HPDE6-E6E7 (cell line): ENCODE results near the gene ADCK1.
"Not testable (repeated sequence)": the region's sequence is repeated elsewhere in the genome, so short reads cannot be mapped to it uniquely, and the experiment has no call there.

Experiments used
- DNase-seq: peaks from one replicate; pipeline ENCODE4 v3.0.0; 2011; ENCODE audit warnings: missing footprints; ENCODE audit errors: extremely low spot score

Gene ADCK1

GRCh38 chr14:77865455-77865854 lies 65.5 kb downstream of the ADCK1 start:
- no peak for DNase-seq

GRCh38 chr14:77866932-77867331 lies 67.0 kb downstream of the ADCK1 start:
- no peak for DNase-seq

GRCh38 chr14:77867476-77867875 lies 67.6 kb downstream of the ADCK1 start:
- no peak for DNase-seq

- DNase-seq: no peak
These were observed 68.8 kb downstream of the ADCK1 start for GRCh38 chr14:77868552-77869285.

GRCh38 chr14:77869340-77869739 lies 69.4 kb downstream of the ADCK1 start:
- no peak for DNase-seq

- DNase-seq: no peak
These were observed 70.7 kb downstream of the ADCK1 start for GRCh38 chr14:77870646-77871045.

GRCh38 chr14:77872152-77872551 lies 72.2 kb downstream of the ADCK1 start:
- DNase-seq: no peak

GRCh38 chr14:77872983-77873382 lies 73.1 kb downstream of the ADCK1 start:
- no peak for DNase-seq

GRCh38 chr14:77878783-77879182 lies 78.9 kb downstream of the ADCK1 start:
- no peak for DNase-seq

GRCh38 chr14:77880056-77880455 lies 80.1 kb downstream of the ADCK1 start:
- DNase-seq: no peak

- DNase-seq: no peak
These were observed 82.2 kb downstream of the ADCK1 start for GRCh38 chr14:77882098-77882497.

- no peak for DNase-seq
These were observed 82.7 kb downstream of the ADCK1 start for GRCh38 chr14:77882636-77883035.

GRCh38 chr14:77883131-77883846 lies 83.4 kb downstream of the ADCK1 start:
- no peak for DNase-seq

GRCh38 chr14:77883847-77884238 lies 83.9 kb downstream of the ADCK1 start:
- DNase-seq: no peak

GRCh38 chr14:77885367-77885766 lies 85.5 kb downstream of the ADCK1 start:
- no peak for DNase-seq

- DNase-seq: no peak
These were observed 86.1 kb downstream of the ADCK1 start for GRCh38 chr14:77886010-77886409.

GRCh38 chr14:77888903-77889302 lies 89.0 kb downstream of the ADCK1 start:
- not testable (repeated sequence) for DNase-seq

GRCh38 chr14:77889971-77890442 lies 90.1 kb downstream of the ADCK1 start:
- no peak for DNase-seq

- DNase-seq: no peak
These were observed 91.0 kb downstream of the ADCK1 start for GRCh38 chr14:77890873-77891272.

- DNase-seq: no peak
These were observed 92.5 kb downstream of the ADCK1 start for GRCh38 chr14:77892381-77892871.

GRCh38 chr14:77892890-77893484 lies 93.1 kb downstream of the ADCK1 start:
- DNase-seq: no peak

GRCh38 chr14:77897374-77897773 lies 97.5 kb downstream of the ADCK1 start:
- no peak for DNase-seq

- no peak for DNase-seq
These were observed 102.9 kb downstream of the ADCK1 start for GRCh38 chr14:77902811-77903210.
